Cardiac muscle cell (in vitro differentiated cells and primary cell): ENCODE data around the gene SIRT4. TPM values are rescaled to one million over a fixed set of nuclear protein-coding genes. Genes with fewer than 3 reads are reported as not detected.

Experiments used
- DNase-seq, 2 donors: peaks; one replicate each; pipeline versions ENCODE4 v3.0.0 to v3.0.0-alpha.2; 2010 to 2017; ENCODE audit warnings: low read depth in 1 of 2, low spot score in 1 of 2
- H3K27ac ChIP-seq: fragments of 200-600 bp; sonication (generic); 2 replicates; pipeline ENCODE4 v1.5.1; 2016
- H3K27me3 ChIP-seq: fragments of 200-600 bp; sonication (generic); 2 replicates; pipeline ENCODE4 v1.6.0; 2016; ENCODE audit warnings: control low read depth
- H3K36me3 ChIP-seq: fragments of 200-600 bp; sonication (generic); 2 replicates; pipeline ENCODE4 v1.5.1; 2016; ENCODE audit warnings: control low read depth
- H3K4me1 ChIP-seq: fragments of 200-600 bp; sonication (generic); 2 replicates; pipeline ENCODE4 v1.8.1; 2017; ENCODE audit warnings: low read depth, mild to moderate bottlenecking, mixed run types
- H3K4me3 ChIP-seq: fragments of 200-600 bp; sonication (generic); 2 replicates; pipeline ENCODE4 v1.5.1; 2016; ENCODE audit warnings: mild to moderate bottlenecking
- H3K9me3 ChIP-seq: fragments of 200-600 bp; sonication (generic); 2 replicates; pipeline ENCODE4 v1.5.1; 2017; ENCODE audit warnings: low read depth, mild to moderate bottlenecking, control low read depth
- polyA plus RNA-seq: library from polyadenylated mRNA; unstranded; fragments of >200 nt; fragmentation: Nextera tagmentation; extraction: Ambion mirVana; gene quantifications from 2 replicates; pipeline ENCODE4 v1.2.1, GENCODE V29; 2016
- total RNA-seq: library from RNA; depleted of rRNA; stranded (reverse); fragments of >200 nt; gene quantifications from 2 replicates; pipeline ENCODE4 v1.2.3, GENCODE V29; 2016
- TF ChIP-seq, protein P1 (sequence below): IDR thresholded peaks from 2 replicates; pipeline ENCODE4 v1.5.1; 2012; ENCODE audit warnings: low read depth, mild to moderate bottlenecking, low read length

Gene SIRT4
- total and polyA plus RNA-seq, 2 experiments from 2014 or later, result 6.7 to 10.3 TPM

DNA sequence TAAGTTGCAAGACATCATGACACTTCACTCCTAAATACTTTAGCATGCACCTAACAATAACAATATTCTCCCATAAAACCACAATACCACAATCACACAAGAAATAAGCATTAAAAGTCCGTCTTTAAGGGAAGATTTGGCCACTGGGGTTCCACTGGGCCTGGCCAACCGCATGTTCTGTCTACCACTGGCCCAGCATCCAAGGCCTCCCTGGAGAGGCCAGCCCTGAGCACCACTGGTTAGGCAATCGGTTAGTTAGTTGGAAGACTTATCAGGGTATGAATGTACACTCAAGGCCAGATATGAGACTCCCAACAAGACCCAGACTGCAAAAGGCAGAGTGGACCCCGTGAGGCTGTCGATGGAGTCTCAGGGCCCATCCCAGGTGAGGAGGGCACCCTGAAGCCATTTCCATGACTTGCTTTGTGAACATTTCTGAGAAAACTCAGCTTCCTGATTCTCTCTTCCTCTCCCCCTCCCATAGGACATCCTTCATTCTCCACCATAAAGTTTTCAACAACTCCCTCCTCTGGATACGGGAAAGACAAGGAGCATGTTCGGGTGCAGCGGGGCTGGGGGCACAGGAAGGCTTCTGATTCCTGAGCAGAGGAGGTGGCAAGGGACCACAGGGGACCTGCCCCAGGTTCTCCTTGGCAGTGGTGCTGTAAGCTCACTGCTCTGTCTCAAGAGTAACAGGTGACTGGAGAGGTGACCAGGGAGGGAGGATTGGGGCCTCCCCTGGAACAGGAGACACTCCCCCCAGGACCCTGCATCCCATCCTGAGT, 42.5 kb upstream of the SIRT4 start:
- Histone ChIP-seq H3K27me3 (no peaks in the 10 kb centered on the region), H3K4me3 (no peak overlapping the region), H3K27ac (no peak overlapping the region), H3K9me3 (no peaks in the 10 kb centered on the region), H3K4me1 (peaks cover 12% of the 10 kb centered on the region), H3K36me3 (no peaks in the 10 kb centered on the region)
- DNase-seq, result peak in 1 of 2 donors; percentile 76
- TF ChIP-seq, protein P1, sequence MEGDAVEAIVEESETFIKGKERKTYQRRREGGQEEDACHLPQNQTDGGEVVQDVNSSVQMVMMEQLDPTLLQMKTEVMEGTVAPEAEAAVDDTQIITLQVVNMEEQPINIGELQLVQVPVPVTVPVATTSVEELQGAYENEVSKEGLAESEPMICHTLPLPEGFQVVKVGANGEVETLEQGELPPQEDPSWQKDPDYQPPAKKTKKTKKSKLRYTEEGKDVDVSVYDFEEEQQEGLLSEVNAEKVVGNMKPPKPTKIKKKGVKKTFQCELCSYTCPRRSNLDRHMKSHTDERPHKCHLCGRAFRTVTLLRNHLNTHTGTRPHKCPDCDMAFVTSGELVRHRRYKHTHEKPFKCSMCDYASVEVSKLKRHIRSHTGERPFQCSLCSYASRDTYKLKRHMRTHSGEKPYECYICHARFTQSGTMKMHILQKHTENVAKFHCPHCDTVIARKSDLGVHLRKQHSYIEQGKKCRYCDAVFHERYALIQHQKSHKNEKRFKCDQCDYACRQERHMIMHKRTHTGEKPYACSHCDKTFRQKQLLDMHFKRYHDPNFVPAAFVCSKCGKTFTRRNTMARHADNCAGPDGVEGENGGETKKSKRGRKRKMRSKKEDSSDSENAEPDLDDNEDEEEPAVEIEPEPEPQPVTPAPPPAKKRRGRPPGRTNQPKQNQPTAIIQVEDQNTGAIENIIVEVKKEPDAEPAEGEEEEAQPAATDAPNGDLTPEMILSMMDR, result no peak

DNA sequence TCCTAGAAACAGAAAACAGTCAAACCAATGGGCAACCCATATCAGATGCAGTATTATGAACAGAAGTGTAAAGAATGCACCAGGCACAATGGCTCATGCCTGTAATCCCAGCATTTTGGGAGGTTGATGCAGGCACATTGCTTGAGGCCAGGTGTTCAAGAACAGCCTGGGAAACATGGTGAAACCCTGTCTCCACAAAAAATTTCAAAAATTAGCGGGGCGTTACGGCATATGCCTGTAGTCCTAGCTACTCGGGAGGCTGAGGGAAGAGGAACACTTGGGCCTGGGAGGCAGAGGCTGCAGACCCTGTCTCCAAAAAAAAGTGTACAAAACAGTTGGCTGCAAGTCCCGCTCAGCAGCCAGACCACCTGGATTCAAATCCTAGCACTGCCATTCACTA, 41.5 kb upstream of the SIRT4 start:
- H3K36me3 ChIP-seq, result no peaks in the 10 kb centered on the region
- H3K4me3 ChIP-seq, result no peak overlapping the region
- peaks cover 12% of the 10 kb centered on the region for H3K4me1 ChIP-seq
- DNase-seq, result no peak
- TF ChIP-seq, protein P1, result no peak
- H3K27me3 ChIP-seq, result no peaks in the 10 kb centered on the region
- no peaks in the 10 kb centered on the region for H3K9me3 ChIP-seq
- H3K27ac ChIP-seq, result no peak overlapping the region

- Histone ChIP-seq H3K27me3 (no peaks in the 10 kb centered on the region), H3K4me3 (no peak overlapping the region), H3K9me3 (no peaks in the 10 kb centered on the region), H3K27ac (no peak overlapping the region), H3K4me1 (peaks cover 12% of the 10 kb centered on the region), H3K36me3 (no peaks in the 10 kb centered on the region)
- no peak for DNase-seq
- TF ChIP-seq, protein P1, result no peak
These were observed 39.9 kb upstream of the SIRT4 start for GRCh38 chr12:120261951-120262851.

GRCh38 chr12:120262852-120263747, 39.0 kb upstream of the SIRT4 start:
- DNase-seq, result peak in 1 of 2 donors; percentile 43
- H3K27me3 ChIP-seq, result no peaks in the 10 kb centered on the region
- H3K27ac ChIP-seq, result no peak overlapping the region
- H3K36me3 ChIP-seq, result no peaks in the 10 kb centered on the region
- TF ChIP-seq, protein P1, result no peak
- H3K4me3 ChIP-seq, result no peak overlapping the region
- no peaks in the 10 kb centered on the region for H3K9me3 ChIP-seq
- H3K4me1 ChIP-seq, result peaks cover 8% of the 10 kb centered on the region

DNA sequence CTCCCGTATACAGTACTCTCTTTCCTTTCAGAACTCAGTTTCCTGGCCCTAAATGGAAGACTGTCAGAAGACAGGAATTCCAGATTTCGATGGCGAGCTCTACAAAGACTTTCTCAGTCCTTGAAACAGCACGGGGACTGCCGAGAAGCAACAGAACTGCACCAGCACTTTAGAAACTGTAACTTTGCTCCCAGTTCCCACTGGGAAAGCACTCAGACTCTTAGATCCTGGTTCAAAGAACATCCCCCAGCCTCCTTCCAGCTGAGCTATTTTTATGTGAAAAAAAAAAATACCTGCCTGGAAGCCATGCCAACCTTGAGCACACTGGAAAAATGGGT, 38.4 kb upstream of the SIRT4 start:
- H3K4me1 ChIP-seq, result peaks cover 8% of the 10 kb centered on the region
- no peaks in the 10 kb centered on the region for H3K27me3 ChIP-seq
- peak overlapping the region; percentile 49 for H3K4me3 ChIP-seq
- no peaks in the 10 kb centered on the region for H3K9me3 ChIP-seq
- DNase-seq, result no peak
- H3K27ac ChIP-seq, result no peak overlapping the region
- H3K36me3 ChIP-seq, result no peaks in the 10 kb centered on the region
- TF ChIP-seq, protein P1, result no peak
